Activated CD4-positive, alpha-beta T cell treated with anti-CD3 and anti-CD28 coated beads, Interleukin-2, Interleukin-4, amounts not matched to agents 100 ng/mL and 50 ng/mL, durations not matched to agents 16 hours and 8 hours (primary cell): ENCODE measurements around the gene KCTD3.

Source experiments
- DNase-seq: peaks from one replicate; pipeline ENCODE4 v3.0.0-alpha.2; 2020; ENCODE audit warnings: low spot score

Gene KCTD3

DNA sequence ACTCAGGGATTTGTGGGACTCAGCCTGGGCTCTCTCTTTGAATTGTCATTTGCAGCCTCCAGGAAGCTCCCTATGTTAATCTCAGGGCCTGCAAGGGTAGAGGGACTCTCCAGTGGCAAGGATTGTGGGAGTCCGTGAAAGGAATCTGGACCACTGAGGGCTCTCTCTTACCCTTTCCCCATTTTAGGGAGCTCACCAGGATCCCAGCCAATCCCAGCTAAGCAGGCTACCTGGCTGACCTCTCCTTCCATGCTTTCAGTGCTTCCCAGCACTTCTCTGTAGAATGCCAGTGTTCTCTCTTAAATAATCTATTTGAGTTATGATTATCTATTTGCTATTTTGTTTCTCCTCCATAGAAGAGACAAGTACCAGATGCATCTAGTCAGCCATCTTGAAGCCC is 9.6 kb upstream of the KCTD3 start:
- DNase-seq, result no peak

DNA sequence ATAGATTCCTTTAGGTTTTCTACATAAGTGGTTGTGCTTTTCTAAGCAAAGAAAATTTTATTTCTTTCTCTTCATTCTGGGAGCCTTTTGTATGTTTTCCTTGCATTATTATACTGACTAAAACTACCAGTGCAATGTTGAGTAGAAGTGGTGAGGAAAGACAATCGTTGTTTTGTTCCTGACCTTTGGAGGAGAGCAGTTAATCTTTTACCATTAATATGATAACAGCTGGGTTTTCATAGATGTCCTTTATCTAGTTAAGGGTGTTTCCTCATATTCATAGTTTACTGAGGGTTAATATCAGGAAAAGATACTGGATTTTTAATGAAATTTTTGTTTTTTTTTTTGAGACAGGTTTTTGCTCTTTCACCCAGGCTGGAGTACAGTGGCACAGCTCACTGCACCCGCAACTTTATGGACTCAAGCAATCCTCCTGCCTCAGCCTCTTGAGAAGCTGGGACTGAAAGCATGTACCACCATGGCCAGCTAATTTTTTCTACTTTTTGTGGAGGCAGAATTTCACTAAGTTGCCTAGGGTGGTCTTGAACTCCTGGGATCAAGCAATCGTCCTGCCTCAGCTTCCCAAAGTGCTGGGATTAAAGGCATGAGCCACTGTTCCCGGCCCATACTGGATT is 9.0 kb upstream of the KCTD3 start:
- DNase-seq, result no peak

DNA sequence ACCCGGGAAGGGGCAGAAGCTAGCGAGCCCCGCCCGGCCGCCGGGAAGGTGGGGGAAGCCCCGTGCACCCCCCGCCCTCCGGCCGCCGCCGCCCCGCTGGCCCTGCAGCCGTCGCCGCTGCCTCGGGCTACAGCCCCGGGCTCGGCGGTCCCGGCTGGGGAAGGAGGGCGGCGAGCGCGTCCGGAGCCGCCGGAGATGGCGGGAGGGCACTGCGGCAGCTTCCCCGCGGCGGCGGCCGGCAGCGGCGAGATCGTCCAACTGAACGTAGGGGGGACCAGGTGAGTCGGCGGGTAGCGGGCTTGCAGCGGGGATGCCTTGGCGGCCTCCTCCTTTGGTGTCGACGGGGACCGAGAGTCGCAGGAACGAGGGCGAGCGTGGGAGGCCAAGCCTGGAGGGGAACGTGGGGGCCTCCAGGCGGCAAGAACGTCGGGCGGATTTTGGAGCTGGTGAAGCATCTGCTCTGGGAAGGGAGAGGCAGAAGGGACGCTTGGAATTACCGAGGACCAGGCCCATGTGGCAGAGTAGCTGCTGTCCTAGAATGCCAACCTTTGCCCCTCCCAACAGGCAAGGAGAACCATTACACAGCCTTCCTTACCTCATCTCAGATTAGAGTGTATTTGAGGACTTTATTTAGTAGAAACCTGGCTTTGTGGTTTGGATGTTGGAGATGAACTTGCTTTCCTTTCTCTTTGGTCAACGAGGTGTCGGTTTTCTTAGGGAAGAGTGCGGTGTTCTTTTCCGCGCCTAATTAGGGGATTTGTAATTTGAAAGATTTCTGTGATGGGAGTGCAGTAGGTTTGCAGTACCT is 591 bp downstream of the KCTD3 start:
- DNase-seq, result peak; percentile 11

GRCh38 chr1:215568299-215568692 is 1.2 kb downstream of the KCTD3 start:
- no peak for DNase-seq

- DNase-seq, result peak; percentile 2
These were observed 3.1 kb downstream of the KCTD3 start for GRCh38 chr1:215569986-215570824.

DNA sequence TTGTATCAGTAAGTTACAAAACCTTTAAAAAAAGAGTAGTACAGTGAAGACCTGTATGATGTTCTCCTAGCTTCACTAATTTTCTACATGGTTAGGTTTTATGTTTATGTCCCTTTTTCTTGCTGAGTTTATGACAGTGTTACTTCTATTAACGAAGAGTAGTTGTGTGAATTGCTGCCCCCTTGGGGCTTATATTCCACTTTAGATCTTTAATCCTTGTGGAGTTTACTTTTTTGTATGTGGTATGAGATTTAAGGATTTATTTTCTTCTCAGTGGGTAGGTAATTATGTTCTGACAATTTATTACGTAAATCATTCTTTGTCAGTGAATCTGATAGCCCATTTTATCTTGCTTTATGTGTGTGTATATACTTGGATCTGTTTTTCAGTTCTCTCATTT is 14.8 kb downstream of the KCTD3 start:
- DNase-seq, result no peak

DNA sequence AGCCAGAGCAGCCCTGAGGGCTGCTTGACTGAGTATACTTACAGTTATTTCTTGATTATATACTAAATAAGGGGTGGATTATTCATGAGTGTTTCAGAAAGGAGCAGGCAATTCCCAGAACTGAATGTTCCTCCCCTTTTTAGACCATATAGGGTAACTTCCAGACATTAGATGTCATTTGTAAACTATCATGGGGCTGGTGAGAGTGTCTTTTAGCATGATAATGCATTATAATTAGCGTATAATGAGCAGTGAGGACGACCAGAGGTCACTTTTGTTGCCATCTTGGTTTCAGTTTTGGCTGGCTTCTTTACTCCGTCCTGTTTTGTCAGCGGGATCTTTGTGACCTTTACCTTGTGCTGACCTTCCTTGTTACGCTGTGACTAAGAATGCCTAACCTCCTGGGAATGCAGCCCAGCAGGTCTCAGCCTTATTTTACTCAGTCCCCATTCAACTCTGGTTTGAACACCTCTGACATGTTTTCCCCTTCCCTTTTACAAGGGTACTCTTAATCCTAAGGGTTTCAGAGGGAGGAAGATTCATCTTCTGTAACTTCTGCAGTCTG is 16.2 kb downstream of the KCTD3 start:
- no peak for DNase-seq

DNA sequence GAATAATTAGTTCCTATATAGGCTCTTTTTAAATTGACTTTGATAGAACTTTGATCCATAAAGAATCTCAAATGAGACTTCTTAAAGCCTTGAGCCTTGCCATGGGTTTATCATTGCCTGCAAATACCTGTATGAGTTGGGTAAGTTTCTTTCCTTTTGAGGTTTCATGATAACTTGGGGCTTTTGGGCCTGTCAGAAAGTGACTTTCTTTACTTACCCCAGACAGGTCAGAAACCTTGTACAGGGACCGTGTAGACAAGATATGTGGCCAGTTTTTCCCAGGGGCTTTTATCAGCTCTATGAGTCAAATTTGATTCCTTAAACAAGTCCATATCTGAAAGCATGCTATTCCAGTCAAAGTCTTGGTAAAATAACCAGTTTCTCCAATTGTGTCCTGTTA is 17.3 kb downstream of the KCTD3 start:
- DNase-seq, result no peak

- DNase-seq, result no peak
These were observed 22.7 kb downstream of the KCTD3 start for GRCh38 chr1:215589650-215590435.

- DNase-seq, result no peak
These were observed 23.8 kb downstream of the KCTD3 start for GRCh38 chr1:215590779-215591491.

DNA sequence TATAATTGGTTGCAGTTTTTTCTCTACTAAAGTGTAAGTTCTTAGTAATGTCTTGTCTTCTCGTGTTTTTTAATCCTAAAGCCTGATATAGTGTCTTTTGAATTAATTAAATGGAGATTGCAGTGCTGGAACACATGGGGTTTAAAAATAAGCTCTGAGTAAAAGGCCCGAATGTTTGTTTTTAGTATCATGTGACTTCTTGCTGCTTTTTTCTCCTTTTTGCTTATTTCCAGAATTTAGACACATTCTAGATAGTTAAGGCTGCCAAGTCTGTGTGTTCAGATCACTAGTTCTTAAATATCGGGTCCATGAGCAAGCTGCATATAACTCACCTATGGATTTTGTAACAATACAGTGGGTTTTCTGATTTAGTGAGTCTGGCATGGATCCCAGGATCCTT is 27.5 kb downstream of the KCTD3 start:
- no peak for DNase-seq

GRCh38 chr1:215595231-215595630 is 28.1 kb downstream of the KCTD3 start:
- no peak for DNase-seq

DNA sequence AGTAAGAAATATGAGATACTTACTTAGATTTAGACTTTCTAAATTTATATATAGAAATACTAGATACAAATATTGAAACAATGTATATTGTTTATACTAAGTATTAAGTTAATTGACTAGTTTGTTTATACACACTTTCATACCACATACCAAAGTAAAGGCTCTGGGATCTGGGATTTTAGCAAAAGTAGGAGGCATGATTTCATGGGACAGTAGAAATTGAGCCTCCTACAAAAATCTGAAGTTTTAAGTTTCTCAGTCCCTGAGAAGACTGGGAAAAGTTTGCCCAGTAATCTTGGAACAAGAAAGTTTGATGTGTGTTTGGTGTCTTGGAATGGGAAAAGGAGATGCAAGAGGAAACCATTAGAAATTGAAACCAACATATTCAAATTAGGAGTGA is 30.9 kb downstream of the KCTD3 start:
- DNase-seq, result no peak

DNA sequence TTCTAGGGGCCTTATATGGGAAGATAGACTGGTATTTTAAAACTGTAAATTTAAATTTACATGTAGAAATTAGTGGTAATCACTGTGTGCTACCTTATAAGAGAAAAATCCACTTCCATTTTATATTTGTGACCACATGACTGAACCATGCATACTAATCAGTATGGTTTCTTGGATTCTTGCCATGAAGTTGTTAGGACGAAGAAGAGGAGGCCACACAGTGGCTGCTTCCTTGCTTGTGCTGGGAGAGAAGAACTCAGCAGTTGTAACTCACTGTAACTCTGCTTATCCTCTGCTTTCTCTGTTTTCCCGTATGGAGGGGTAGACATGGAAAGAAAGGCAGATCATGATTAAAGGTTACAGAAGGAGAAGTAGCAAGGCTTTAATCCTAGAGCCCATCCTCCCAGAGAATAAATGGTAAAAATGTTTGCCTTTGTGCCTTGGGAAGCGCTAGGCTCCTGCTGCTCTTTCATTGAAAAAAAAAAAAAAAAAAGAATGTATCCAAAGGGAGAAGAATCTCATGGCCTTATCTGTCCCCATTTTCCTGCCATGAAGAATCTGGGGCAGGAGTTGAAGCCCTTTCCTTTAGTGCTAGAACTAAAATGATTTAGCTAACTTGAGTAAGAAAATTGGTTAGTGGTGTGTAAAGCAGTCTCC is 32.4 kb downstream of the KCTD3 start:
- no peak for DNase-seq

GRCh38 chr1:215600258-215600792 is 33.2 kb downstream of the KCTD3 start:
- no peak for DNase-seq

- no peak for DNase-seq
These were observed 33.8 kb downstream of the KCTD3 start for GRCh38 chr1:215600867-215601266.

DNA sequence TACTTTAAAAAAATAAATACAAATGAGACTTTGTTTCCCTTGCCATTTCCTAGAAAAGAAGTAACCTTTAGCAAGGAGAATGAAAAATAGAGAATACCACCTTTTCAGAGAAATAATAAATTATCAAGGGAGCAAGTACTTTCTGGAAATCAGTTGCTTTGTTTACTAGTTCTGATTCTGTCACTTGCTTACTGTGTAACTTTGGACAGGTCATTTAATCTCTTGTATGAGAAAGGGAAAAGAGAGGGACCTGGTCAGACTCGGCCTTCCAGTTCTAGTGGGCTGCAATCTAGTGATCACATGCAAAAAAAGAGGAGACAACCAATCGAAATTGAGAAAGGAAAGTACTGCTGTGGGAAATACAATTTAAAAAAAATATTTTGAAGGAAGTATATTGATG is 34.2 kb downstream of the KCTD3 start:
- no peak for DNase-seq

DNA sequence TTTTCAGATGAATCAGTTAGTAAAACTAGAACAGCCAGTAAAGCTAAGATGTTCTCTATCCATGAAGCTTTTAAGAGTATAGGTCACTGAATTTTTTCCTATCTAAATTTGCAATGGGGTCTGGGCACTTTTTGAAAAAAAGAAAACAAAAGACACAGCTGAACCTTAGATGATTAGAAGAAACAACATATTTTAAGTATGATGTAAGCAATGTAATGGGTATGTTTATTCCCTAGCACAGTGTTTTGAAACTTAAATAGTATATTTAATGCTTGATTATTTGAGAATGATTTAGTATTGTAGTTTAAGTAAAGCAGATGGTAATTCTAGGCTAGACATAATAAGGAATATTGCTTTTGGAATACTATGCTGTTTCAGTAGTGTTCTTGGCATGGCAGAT is 36.2 kb downstream of the KCTD3 start:
- no peak for DNase-seq

- DNase-seq, result no peak
These were observed 38.0 kb downstream of the KCTD3 start for GRCh38 chr1:215605011-215605621.

- no peak for DNase-seq
These were observed 38.9 kb downstream of the KCTD3 start for GRCh38 chr1:215606036-215606435.
